ENCODE results near the gene AK8.

AK8 gene

DNA sequence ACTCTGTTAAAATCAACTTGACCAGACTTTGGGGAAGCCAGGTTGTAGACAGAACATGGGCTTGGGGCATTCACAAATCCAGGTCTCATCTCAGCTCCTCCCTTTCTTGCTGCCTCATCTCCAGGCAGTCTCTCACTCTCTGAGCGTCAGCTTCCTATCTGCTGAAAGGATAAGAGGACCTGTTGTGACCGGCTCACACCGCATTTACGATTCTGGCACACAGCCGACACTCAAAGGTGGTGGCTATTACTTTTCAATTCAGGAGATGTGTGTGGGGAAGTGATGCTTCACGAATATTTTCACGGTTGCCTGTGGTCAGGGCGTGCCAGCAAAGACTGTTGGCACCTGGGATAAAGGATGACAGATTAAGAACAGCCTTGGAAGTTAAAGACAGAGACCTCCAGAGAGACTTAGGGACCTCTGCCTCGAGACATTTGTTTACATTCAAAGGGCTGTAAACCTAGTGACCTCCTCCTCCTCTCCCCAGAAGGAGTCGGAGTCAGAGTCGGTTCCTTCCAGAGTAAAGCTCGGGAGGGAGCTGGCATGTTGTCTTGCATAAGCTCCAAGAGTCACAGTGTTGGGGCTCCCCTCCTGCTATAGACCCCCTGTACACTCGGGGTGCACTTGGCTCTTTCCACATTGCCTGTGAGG lies 83.2 kb downstream of the AK8 start:
- DNase-seq (ENCODE audit: low spot score in 2 of 2) (no peak), ATAC-seq (replicated peaks; ENCODE audit: extremely low read depth, poor library complexity, severe bottlenecking) (no peak)
- no peaks in the 10 kb centered on the region for H3K36me3 Mint-ChIP-seq (ENCODE audit: insufficient read depth)
- H3K27me3 Mint-ChIP-seq, result peaks cover 48% of the 10 kb centered on the region
- no peak overlapping the region for H3K4me3 Mint-ChIP-seq
- H3K9me3 Mint-ChIP-seq, result no peaks in the 10 kb centered on the region
- no peaks in the 10 kb centered on the region for H3K4me1 Mint-ChIP-seq
- H3K27ac Mint-ChIP-seq (ENCODE audit: low read depth), result no peak overlapping the region

- Mint-ChIP-seq H3K27me3 (peaks cover 42% of the 10 kb centered on the region), H3K4me1 (no peaks in the 10 kb centered on the region), H3K36me3 (ENCODE audit: insufficient read depth) (no peaks in the 10 kb centered on the region), H3K4me3 (no peak overlapping the region), H3K27ac (ENCODE audit: low read depth) (no peak overlapping the region), H3K9me3 (no peaks in the 10 kb centered on the region)
- no peak for DNase-seq (ENCODE audit: low spot score in 2 of 2)
- no peak for ATAC-seq (replicated peaks; ENCODE audit: extremely low read depth, poor library complexity, severe bottlenecking)
Observed at GRCh38 chr9:132793606-132794580, 84.2 kb downstream of the AK8 start.

DNA sequence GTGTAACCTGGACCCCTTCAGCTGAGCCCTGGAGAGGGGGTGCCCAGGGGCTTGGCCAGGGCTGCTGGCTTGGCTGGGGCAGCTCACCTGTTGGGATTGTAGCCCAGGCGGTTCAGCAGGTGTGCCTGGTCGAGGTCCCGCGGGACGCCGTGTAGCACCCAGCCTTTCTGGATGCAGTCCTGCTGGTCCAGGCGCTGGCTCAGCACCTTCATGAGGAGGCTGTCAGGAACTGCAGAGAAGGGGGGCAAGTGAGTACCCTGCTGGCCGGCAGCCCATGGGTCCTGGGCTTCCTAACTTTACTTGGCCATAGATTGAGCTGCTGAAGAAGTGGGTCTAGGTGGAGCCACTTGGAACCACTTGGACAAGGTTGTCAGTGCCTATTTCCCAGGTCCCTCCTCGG lies 85.5 kb downstream of the AK8 start:
- ATAC-seq (replicated peaks; ENCODE audit: extremely low read depth, poor library complexity, severe bottlenecking) (no peak), DNase-seq (ENCODE audit: low spot score in 2 of 2) (no peak)
- Mint-ChIP-seq H3K36me3 (ENCODE audit: insufficient read depth) (no peaks in the 10 kb centered on the region), H3K4me3 (no peak overlapping the region), H3K4me1 (no peaks in the 10 kb centered on the region), H3K9me3 (no peaks in the 10 kb centered on the region), H3K27me3 (peaks cover 45% of the 10 kb centered on the region), H3K27ac (ENCODE audit: low read depth) (no peak overlapping the region)

GRCh38 chr9:132791699-132792240 lies 86.3 kb downstream of the AK8 start:
- DNase-seq (ENCODE audit: low spot score in 2 of 2), result no peak
- ATAC-seq (replicated peaks; ENCODE audit: extremely low read depth, poor library complexity, severe bottlenecking), result no peak

GRCh38 chr9:132789719-132790118 lies 88.4 kb downstream of the AK8 start:
- no peak for DNase-seq (ENCODE audit: low spot score in 2 of 2)
- H3K4me1 Mint-ChIP-seq, result no peaks in the 10 kb centered on the region
- no peak overlapping the region for H3K27ac Mint-ChIP-seq (ENCODE audit: low read depth)
- no peak overlapping the region for H3K4me3 Mint-ChIP-seq
- H3K27me3 Mint-ChIP-seq, result peaks cover 66% of the 10 kb centered on the region
- H3K9me3 Mint-ChIP-seq, result no peaks in the 10 kb centered on the region
- H3K36me3 Mint-ChIP-seq (ENCODE audit: insufficient read depth), result no peaks in the 10 kb centered on the region
- no peak for ATAC-seq (replicated peaks; ENCODE audit: extremely low read depth, poor library complexity, severe bottlenecking)

More at GRCh38 chr9:132791699-132792240, 86.3 kb downstream of the AK8 start:
- Mint-ChIP-seq H3K27ac (ENCODE audit: low read depth) (no peak overlapping the region), H3K27me3 (peaks cover 53% of the 10 kb centered on the region), H3K4me3 (no peak overlapping the region), H3K36me3 (ENCODE audit: insufficient read depth) (no peaks in the 10 kb centered on the region), H3K9me3 (no peaks in the 10 kb centered on the region), H3K4me1 (no peaks in the 10 kb centered on the region)

- Mint-ChIP-seq H3K27me3 (peaks cover 67% of the 10 kb centered on the region), H3K9me3 (no peaks in the 10 kb centered on the region), H3K27ac (ENCODE audit: low read depth) (no peak overlapping the region), H3K4me3 (no peak overlapping the region), H3K4me1 (no peaks in the 10 kb centered on the region), H3K36me3 (ENCODE audit: insufficient read depth) (no peaks in the 10 kb centered on the region)
- no peak for ATAC-seq (replicated peaks; ENCODE audit: extremely low read depth, poor library complexity, severe bottlenecking)
- DNase-seq (ENCODE audit: low spot score in 2 of 2), result no peak
Observed at GRCh38 chr9:132788378-132788777, 89.7 kb downstream of the AK8 start.

DNA sequence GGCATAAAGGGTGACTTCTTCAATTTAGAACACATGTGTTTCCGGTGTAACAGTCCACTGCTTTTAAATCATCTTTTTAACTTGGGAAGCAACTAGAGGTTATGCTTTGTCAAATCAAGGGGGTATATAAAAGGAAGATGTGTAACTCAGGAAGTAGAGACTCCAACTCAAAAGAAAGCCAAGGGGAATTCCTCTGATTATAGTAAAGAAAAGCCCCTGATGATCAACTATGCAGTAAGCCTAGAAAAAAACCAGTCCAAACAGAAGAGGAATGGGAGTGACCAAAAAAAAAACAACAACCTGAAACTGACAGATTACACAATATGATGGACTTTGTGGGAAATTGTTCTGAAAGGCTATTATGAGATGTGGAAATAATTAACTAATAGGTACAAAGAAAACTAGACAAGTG lies 90.3 kb downstream of the AK8 start:
- H3K4me1 Mint-ChIP-seq, result no peaks in the 10 kb centered on the region
- no peak for ATAC-seq (replicated peaks; ENCODE audit: extremely low read depth, poor library complexity, severe bottlenecking)
- H3K27ac Mint-ChIP-seq (ENCODE audit: low read depth), result no peak overlapping the region
- peaks cover 67% of the 10 kb centered on the region for H3K27me3 Mint-ChIP-seq
- no peaks in the 10 kb centered on the region for H3K9me3 Mint-ChIP-seq
- H3K36me3 Mint-ChIP-seq (ENCODE audit: insufficient read depth), result no peaks in the 10 kb centered on the region
- H3K4me3 Mint-ChIP-seq, result no peak overlapping the region
- DNase-seq (ENCODE audit: low spot score in 2 of 2), result no peak

DNA sequence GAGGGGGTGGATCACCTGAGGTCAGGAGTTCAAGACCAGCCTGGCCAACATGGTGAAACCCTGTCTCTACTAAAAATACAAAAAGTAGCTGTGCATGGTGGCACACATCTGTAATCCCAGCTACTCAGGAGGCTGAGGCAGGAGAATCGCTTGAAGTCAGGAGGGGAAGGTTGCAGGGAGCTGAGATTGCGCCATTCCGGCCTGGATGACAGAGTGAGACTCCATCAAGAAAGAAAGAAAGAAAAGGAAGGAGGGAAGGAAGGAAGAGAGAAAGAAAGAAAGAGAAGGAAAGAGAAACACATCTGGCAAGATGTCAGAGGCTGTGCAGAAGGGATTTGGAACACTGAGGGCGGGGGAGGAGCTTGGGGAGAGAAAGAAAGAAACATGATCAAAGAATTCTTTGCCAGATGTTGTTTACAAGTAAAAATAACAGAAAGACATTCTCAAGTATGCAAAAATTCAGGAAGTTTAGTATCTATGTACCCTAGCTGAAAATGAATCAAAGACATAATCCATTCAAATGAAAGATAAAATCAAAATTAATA lies 93.7 kb downstream of the AK8 start:
- no peaks in the 10 kb centered on the region for H3K36me3 Mint-ChIP-seq (ENCODE audit: insufficient read depth)
- H3K27me3 Mint-ChIP-seq, result peaks cover 95% of the 10 kb centered on the region
- H3K9me3 Mint-ChIP-seq, result no peaks in the 10 kb centered on the region
- DNase-seq (ENCODE audit: low spot score in 2 of 2) (no peak), ATAC-seq (replicated peaks; ENCODE audit: extremely low read depth, poor library complexity, severe bottlenecking) (no peak)
- no peak overlapping the region for H3K4me3 Mint-ChIP-seq
- no peak overlapping the region for H3K27ac Mint-ChIP-seq (ENCODE audit: low read depth)
- peaks cover 11% of the 10 kb centered on the region for H3K4me1 Mint-ChIP-seq

DNA sequence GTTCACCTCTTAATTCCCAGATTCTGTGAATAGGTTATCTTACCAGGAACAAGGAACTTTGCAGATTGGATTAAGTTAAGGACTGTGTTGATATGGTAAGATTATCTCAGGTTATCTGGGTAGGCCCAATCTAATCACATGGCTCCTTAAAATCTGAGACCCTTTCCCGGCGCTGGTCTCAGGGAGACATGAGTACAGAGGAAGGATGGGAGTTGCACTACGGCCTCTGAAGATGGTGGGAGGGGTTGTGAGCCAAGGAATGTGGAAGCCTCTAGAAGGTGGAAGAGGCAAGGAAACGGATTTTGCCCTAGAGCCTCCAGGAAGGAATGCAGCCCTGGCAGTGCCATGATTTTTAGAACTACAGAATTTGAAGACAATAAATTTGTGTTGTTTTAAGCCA lies 95.1 kb downstream of the AK8 start:
- H3K27me3 Mint-ChIP-seq, result peaks cover 95% of the 10 kb centered on the region

DNA sequence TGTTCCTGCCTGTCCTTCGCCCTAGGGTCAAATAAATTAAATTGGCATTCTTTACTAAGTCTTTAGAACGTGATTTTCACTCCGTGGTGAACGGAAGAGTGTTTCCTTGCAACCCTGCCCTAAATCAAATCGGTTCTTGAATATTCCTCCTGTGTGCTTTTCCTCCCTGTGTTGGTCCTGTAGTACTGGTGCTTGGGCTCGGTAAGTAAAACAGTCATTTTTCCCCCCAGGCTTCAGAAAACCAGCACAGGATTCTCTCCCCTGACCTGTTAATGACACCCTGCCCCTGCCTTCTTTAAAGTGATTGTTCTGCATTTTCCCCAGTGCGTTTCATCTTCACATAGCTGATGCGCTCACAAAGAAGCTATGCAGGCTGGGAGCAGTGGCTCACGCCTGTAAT lies 96.0 kb downstream of the AK8 start:
- no peak for DNase-seq (ENCODE audit: low spot score in 2 of 2)
- Mint-ChIP-seq H3K9me3 (no peaks in the 10 kb centered on the region), H3K4me1 (peaks cover 11% of the 10 kb centered on the region), H3K36me3 (ENCODE audit: insufficient read depth) (no peaks in the 10 kb centered on the region), H3K27ac (ENCODE audit: low read depth) (no peak overlapping the region), H3K27me3 (peaks cover 95% of the 10 kb centered on the region), H3K4me3 (no peak overlapping the region)
- no peak for ATAC-seq (replicated peaks; ENCODE audit: extremely low read depth, poor library complexity, severe bottlenecking)

More for the DNA sequence above, 95.1 kb downstream of the AK8 start:
- no peak overlapping the region for H3K4me3 Mint-ChIP-seq
- H3K9me3 Mint-ChIP-seq, result no peaks in the 10 kb centered on the region
- H3K36me3 Mint-ChIP-seq (ENCODE audit: insufficient read depth), result no peaks in the 10 kb centered on the region
- DNase-seq (ENCODE audit: low spot score in 2 of 2) (no peak), ATAC-seq (replicated peaks; ENCODE audit: extremely low read depth, poor library complexity, severe bottlenecking) (no peak)
- peaks cover 11% of the 10 kb centered on the region for H3K4me1 Mint-ChIP-seq
- H3K27ac Mint-ChIP-seq (ENCODE audit: low read depth), result no peak overlapping the region

DNA sequence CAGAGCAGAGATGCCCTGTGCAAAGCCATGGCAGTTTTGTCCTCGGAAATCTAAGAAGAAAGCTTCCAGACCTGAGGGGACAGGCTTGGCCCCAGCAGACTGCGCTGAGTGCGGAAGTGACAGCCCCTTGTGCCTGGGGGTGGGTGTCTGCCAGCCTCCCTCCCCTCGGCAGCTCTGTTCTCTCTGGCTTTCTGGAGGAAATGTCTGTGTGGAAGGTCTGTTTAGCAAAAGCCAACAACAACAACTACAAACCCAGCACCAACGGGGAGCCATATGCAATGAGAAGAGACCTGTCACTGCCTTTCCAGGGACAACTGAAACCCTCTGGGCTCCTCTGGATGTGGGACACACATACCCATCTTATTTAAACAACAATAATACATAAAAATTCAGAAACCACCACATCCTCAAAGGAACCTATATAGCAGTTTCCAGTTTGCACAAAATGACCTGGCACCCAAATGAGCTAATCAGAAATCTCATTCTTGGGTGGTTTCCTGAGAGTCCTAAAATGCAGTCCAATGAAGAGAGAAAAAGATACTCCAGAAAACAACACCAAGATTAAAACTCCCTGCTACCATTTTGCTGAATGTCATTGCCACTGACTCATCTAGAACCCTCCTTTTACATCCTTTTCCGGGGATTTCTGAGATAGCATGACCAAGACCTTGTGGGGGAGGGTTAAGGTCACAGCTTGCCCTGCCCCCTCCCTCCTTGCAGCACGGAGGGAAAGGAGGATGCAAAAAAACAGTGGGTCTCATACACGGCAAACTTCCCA lies 97.7 kb downstream of the AK8 start:
- H3K4me3 Mint-ChIP-seq, result no peak overlapping the region
- peaks cover 79% of the 10 kb centered on the region for H3K27me3 Mint-ChIP-seq
- H3K27ac Mint-ChIP-seq (ENCODE audit: low read depth), result no peak overlapping the region
- ATAC-seq (replicated peaks; ENCODE audit: extremely low read depth, poor library complexity, severe bottlenecking) (no peak), DNase-seq (ENCODE audit: low spot score in 2 of 2) (no peak)
- H3K36me3 Mint-ChIP-seq (ENCODE audit: insufficient read depth), result no peaks in the 10 kb centered on the region
- H3K9me3 Mint-ChIP-seq, result no peaks in the 10 kb centered on the region
- H3K4me1 Mint-ChIP-seq, result peaks cover 11% of the 10 kb centered on the region

GRCh38 chr9:132776891-132777290 lies 101.2 kb downstream of the AK8 start:
- ATAC-seq (replicated peaks; ENCODE audit: extremely low read depth, poor library complexity, severe bottlenecking) (no peak), DNase-seq (ENCODE audit: low spot score in 2 of 2) (no peak)
- Mint-ChIP-seq H3K4me1 (peaks cover 24% of the 10 kb centered on the region), H3K36me3 (ENCODE audit: insufficient read depth) (no peaks in the 10 kb centered on the region), H3K4me3 (no peak overlapping the region), H3K27ac (ENCODE audit: low read depth) (no peak overlapping the region), H3K27me3 (peaks cover 44% of the 10 kb centered on the region), H3K9me3 (no peaks in the 10 kb centered on the region)
